SK-MEL-5 (cell line): ENCODE results near the gene GOLGA8J. TPM values are rescaled to one million over a fixed set of nuclear protein-coding genes. Genes with fewer than 3 reads are reported as not detected.
"Not testable (repeated sequence)": the region's sequence is repeated elsewhere in the genome, so short reads cannot be mapped to it uniquely, and the experiment has no call there.

Experiments used
- DNase-seq: peaks from one replicate; pipeline ENCODE4 v3.0.0-alpha.2; 2016; ENCODE audit warnings: low read depth, low spot score
- in situ Hi-C: cut with HindIII; loops from 2 replicates; pipeline ENCODE4 v1.10.0; 2016; ENCODE audit warnings: low sequenced_read_pairs, high pct_unique_total_duplicates, low pct_unique_long_range_greater_than_20kb
- polyA plus RNA-seq, 2 experiments: library from polyadenylated mRNA; depleted of rRNA; stranded (reverse); fragments of >200 nt; gene quantifications; 2 replicates each; pipeline ENCODE4 v1.2.3, GENCODE V29; 2015
- total RNA-seq: library from RNA; depleted of rRNA; stranded (reverse); fragments of >200 nt; shearing (Covaris generic); gene quantifications from 2 replicates; pipeline ENCODE4 v1.2.3, GENCODE V29; 2014; rRNA removed

Gene GOLGA8J
- 0.16 TPM in 1 of 2 replicates, not detected in the other for total RNA-seq
- not detected in 2 replicates for polyA plus RNA-seq (2015; cell fraction: cytosol; rRNA removed)
- not detected in 2 replicates for polyA plus RNA-seq (2015; cell fraction: nucleus; rRNA removed)

GRCh38 chr15:30082655-30083054 is at the start of gene GOLGA8J:
Gene GOLGA8J (plus strand): TSS chr15:30082955. CDS start chr15:30083053, 98 bp downstream.
- in situ Hi-C loops, DNase-seq: not testable (repeated sequence)

- peak; percentile 20 for DNase-seq
- in situ Hi-C loops = no loop called here
Observed at GRCh38 chr15:30033211-30033610, 49.5 kb upstream of the GOLGA8J start.

GRCh38 chr15:30033763-30034162 is 49.0 kb upstream of the GOLGA8J start:
- DNase-seq = peak; percentile 35
- in situ Hi-C loops = no loop called here

GRCh38 chr15:30036036-30036703 is 46.6 kb upstream of the GOLGA8J start:
- in situ Hi-C loops = no loop called here
- DNase-seq = no peak

- in situ Hi-C loops = no loop called here
- no peak for DNase-seq
Observed at GRCh38 chr15:30038667-30039523, 43.9 kb upstream of the GOLGA8J start.

- in situ Hi-C loops = no loop called here
- peak; percentile 95 for DNase-seq
Observed at GRCh38 chr15:30041868-30042267, 40.9 kb upstream of the GOLGA8J start.

GRCh38 chr15:30042556-30042955 is 40.2 kb upstream of the GOLGA8J start:
- in situ Hi-C loops = no loop called here

GRCh38 chr15:30043211-30043655 is 39.5 kb upstream of the GOLGA8J start:
- in situ Hi-C loops = no loop called here
- DNase-seq = peak; percentile 78

More at GRCh38 chr15:30042556-30042955, 40.2 kb upstream of the GOLGA8J start:
- peak; percentile 66 for DNase-seq

GRCh38 chr15:30044377-30044776 is 38.4 kb upstream of the GOLGA8J start:
- no peak for DNase-seq
- in situ Hi-C loops = no loop called here

- in situ Hi-C loops, DNase-seq: not testable (repeated sequence)
Observed at GRCh38 chr15:30044826-30045225, 37.9 kb upstream of the GOLGA8J start.

- in situ Hi-C loops, DNase-seq: not testable (repeated sequence)
Observed at GRCh38 chr15:30045248-30046041, 37.3 kb upstream of the GOLGA8J start.

GRCh38 chr15:30046430-30046829 is 36.3 kb upstream of the GOLGA8J start:
- DNase-seq = no peak
- in situ Hi-C loops = no loop called here

GRCh38 chr15:30055604-30056003 is 27.2 kb upstream of the GOLGA8J start:
- in situ Hi-C loops = no loop called here
- no peak for DNase-seq

GRCh38 chr15:30056166-30056565 is 26.6 kb upstream of the GOLGA8J start:
- DNase-seq = no peak
- in situ Hi-C loops = no loop called here

GRCh38 chr15:30059771-30060170 is 23.0 kb upstream of the GOLGA8J start:
- in situ Hi-C loops = no loop called here

GRCh38 chr15:30062881-30063280 is 19.9 kb upstream of the GOLGA8J start:
- in situ Hi-C loops = no loop called here
- DNase-seq = no peak

More at GRCh38 chr15:30059771-30060170, 23.0 kb upstream of the GOLGA8J start:
- no peak for DNase-seq

- in situ Hi-C loops = no loop called here
- DNase-seq = peak; percentile 23
Observed at GRCh38 chr15:30063835-30064546, 18.8 kb upstream of the GOLGA8J start.
